CMK (cell line): Measurements from ENCODE around the gene GRIA4.

Experiments
- DNase-seq: peaks from one replicate; pipeline ENCODE4 v3.0.0-alpha.2; 2010; ENCODE audit warnings: low read depth

The GRIA4 gene

DNA sequence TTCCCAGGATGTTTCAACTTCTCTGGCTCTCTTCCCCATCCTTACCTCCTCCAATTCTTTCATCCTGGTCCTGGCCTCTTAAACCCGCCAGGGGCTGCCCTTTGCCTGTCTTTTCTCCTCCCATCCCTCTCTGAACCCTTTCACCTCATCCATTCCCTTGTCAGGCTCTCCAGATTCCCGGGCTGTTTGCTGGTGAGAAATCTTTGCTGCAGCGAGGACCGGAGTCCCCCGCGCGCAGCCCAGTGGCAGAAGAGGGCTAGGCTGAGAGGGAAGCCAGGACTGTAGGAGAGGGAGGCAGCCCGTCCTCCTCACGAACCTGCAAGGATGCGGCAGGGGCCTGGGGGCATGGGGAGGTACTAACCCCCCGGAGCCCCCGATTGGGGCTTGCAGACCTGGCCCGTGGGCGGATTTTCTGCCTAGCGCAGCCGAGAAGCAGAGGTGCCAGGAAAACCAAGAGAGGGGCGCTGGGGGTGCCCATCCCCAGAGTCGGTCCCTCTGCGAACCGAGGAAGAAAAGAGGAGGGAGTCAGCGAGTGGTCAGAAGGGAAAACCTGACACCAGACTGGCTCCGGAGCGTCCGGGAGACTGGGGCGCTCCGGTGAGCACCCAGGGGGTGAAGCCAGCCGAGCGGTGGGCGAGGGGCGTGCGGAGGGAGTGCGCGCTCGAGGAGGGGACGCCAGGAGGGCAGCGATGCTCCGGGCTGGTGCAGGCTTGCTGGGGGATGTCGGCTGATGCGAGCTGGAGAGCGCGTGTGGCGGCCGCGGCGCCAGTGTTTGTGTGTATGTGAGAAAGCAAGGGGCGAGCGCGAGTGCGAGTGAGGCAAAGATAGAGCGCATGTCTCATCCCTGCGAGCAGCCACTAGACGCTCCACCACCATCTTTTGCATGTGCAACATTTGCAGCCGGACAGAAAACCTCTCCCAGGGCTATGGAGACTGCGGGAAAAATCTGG, at the start of gene GRIA4:
Gene GRIA4, plus strand, starts transcription at position 242 of the 950 bp plus-strand sequence. CDS start 925 bp downstream, outside the sequence.
- no peak for DNase-seq

DNA sequence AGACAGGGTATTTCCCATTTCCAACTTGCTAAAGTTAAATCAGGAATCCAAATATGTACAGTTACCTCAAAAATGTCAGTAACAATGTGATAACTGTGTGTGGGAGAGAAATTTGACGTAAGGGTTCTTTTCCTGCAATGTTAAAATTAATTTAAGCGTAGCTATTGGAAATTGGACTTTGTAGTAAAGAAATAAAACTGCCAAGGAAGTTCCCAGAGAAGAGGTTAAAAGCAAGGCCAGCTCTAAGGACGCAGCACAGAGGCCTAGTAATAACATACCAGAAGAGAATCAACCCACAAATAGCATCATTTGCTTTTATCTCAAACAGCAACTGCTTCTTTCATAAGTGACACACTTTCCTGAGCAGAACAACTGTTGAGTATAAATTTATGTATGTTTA, 36.8 kb upstream of the GRIA4 start:
- no peak for DNase-seq

DNA sequence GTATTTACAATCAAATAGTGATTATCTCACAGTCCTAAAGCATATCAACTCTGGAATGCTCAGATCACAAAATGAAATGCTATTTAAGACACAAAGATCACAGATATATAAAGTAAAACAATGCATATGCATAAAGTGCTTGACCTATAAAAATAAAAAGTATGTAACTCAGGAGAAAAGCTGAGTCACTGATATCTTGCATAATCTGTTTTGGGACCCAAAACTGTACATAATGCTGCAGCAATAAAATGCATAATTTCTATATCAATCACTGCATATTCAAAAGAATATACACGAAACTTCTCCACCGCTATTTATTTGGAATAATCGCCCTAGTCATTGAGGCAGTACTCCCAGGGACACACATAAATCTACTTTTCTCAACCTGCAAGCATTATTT, 34.9 kb upstream of the GRIA4 start:
- no peak for DNase-seq

DNA sequence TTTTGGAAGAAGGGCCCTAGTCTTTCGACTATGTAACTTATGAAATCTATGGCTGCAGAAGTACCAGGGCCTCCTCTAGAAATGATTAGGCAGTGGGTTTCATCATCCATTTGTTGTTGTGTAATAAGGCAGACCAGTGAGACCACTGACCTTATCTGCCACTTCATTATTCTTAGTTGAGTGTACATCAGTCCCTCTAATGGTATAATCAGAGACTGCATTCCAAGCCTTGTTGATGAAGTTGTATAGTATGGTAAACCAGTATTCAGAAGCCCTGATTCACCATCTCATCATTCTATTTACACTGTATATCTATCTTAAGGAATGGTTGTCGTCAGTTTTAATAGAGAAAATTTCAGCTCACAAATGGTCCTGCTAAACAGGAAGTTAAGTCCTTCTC, 32.2 kb upstream of the GRIA4 start:
- DNase-seq, result no peak

DNA sequence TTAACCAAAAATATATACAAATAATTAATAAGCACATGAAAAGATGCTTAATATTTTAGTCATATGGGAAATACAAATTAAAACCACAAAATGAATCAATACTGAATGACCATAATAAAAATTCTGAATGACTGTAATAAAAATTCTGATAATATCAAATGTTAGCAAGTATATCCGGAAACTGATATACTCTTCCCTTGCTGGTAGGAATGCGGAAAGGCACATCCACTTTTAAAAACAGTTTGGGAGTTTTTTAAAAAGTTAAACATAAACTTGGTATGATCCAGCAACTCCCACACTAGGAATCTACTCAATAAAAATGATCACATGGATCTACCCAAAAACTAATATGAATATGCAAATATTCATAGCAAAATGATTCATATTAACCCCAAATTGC, 30.8 kb upstream of the GRIA4 start:
- DNase-seq, result no peak

DNA sequence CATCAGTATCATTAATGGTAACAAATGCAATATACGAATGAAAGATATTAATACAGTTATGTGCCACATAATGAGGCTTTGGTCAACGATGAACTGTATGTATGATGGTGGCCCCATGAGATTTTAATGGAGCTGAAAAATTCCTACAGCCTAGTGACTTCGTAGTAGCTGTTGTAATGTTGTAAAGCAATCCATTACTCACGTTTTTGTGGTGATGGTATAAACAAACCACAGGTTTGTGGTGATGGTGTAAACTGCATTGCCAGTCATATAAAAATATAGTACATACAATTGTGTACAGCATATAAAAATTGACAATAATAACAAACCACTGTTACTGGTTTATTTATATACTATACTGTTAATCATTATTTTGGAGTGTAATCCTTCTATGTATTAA, 27.4 kb upstream of the GRIA4 start:
- DNase-seq, result no peak

DNA sequence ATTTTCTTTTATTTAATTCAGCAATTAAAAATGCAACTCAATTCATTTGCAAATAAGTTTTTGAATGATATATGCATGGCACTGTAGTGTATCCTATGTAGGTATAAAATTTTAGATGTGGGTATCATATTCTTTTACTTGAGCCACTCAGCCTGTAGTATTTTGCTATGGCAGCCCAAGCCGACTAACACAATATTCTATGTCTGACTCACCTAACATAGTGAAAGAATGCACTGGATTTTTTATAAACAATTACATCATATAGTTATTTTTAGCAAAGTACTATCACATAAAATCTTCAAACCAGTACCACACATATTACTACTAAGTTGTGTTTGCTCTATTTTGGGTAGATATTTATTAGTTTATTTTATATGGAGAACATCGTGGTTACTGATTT, 21.9 kb upstream of the GRIA4 start:
- DNase-seq, result no peak

DNA sequence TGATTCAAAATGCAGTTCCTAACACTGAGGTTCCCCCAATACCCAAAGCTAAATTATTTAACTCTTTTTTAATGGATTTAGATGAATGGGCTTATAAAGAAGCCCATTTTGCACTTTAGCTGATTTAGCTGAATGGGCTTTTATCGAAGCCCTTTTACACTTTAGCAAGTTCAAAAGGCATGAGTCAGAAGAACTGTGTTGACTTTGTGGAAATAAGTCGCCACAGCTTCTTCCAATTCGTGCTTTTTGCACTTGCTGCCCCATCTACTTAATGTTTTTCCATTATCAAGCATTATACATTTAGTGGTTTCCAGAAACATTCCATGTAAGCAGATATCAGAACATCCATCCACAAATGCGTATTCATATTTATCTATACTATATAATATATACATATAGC, 20.5 kb upstream of the GRIA4 start:
- no peak for DNase-seq

DNA sequence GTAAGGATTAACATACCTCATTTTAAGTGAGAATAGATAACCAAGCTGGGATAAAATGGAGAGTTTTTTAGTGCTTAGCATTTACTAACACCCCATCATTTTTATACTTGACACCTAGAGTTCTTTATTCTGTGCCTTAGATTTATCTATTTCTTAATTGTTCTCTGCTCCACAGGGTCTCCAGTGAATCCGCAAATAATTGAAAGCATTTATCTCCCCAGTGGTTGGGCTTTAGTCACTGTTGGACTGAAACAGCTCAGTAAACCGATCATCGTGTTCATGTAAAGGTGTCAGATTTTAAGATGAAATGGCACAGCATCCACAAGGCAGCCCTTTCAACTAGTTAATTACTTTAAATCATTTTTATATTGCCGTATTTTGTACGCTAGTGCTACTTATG, 17.8 kb upstream of the GRIA4 start:
- no peak for DNase-seq

DNA sequence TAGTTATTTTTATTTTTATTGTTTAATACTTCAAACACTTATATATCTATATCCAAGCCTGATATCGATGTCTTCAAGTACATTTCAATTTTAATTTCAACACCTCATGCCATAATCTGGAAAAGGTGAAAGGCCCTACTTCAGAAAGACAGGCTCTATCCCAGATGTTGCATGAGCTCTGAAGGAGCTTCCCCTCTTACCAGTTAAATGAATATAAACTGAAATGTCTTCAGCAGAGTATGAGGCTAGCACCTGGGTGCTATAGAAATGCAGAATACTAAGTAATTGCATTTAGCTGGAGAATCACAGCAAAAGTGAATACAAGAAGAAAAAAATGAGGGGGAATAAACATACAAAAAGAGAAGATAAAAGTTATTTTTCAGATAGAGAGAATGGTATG, 11.5 kb upstream of the GRIA4 start:
- no peak for DNase-seq

DNA sequence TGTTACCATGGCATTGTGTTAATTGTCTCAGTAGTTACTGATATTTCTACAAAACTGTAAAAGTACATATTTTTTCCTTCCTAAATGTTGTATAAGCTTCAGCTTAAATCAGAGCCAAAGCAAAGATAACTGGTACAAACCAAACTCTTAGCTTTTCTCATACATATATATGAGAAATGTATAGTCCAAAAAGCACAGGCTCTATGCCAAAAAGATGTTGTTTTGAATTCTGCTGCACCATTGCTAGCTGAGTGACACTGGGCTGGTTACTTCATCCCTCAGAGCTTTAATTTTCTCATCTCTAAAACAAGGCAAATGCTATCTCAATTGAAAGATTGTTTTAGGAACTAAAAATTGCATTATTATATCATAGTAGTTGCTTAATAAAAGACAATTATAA, 6.7 kb upstream of the GRIA4 start:
- no peak for DNase-seq

DNA sequence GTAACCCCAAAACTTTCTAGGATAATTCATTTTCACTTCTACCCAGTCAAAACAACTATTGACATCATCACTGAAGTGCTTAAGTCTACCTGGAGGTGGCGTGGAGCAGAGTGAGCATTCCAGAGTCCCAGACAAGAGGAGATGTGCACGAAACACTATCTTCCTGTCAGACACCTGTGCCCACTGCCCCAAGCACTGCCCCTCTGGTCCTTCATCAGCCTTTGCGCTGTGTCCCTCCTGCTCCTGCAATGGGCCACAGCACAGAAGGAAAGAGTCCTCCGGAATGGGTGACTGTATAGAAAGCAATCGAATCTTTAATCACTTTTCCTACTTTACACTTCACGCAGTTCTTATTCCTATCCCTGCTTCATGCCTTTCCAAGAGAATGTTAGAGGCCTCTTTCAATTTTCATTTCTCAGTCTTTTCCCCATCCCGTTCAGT, 512 bp upstream of the GRIA4 start:
- DNase-seq, result no peak

DNA sequence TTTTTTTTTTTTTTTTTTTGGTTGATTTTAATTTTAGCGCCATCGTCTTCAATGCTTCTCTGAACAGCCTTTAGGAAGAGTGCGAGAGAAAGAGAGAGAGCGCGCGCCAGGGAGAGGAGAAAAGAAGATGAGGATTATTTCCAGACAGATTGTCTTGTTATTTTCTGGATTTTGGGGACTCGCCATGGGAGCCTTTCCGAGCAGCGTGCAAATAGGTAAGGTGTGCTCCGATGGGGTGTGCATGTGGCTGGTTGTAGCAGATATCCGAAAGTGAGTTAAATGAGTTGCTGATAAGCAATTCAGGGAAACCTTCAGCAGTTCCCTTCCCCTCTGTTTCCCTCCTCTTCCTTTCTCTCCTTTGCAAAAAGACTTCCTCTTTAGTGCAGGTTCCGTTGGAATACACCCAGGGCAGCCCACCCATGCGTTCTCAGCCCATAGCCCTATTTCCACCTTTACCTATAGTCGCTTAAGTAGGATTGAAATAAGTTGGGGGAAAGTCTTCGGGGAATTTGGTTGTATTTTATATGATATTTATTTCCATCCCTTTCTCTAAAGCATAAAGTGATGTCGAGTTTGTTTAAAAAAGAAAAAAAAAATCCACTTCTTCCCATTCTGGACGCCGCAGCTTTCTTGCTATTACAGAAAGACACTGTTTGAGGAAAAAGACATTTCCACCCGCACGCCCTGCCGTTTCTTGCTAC, 1.1 kb downstream of the GRIA4 start:
- DNase-seq, result no peak

DNA sequence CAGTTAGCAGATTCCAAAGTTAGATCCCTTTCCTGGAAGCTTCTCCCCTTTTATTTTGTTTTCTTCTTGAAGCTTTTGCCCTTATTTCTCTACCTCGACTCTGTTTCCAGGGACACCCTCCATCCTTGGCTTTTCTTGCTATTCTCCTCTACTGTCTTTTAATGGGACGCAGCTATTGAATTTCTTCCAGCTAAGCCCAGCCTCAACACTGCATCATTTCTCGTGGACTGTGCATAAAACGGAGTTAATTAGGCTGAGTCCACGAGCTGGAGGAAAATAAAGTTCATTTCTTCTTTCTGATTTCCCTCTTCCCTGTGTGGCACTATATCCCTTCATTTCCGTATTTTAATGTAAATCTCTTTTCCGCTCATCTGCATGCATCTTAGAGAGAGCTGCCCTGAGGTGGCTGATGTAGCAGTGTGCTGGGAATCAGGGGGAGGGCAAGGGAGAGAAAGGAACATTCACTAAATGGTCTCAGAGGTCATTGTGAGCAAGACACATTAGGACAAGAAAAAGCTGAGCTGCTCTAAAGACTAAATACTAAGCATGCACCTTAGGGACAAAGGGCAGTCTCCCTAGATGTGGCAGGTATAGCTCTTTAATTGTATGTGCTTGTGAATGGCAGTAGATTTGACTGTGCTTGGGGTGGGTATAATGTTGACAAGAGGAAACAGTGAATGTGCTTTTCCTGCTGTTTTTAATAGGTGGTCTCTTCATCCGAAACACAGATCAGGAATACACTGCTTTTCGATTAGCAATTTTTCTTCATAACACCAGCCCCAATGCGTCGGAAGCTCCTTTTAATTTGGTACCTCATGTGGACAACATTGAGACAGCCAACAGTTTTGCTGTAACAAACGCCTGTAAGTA, 1.9 kb downstream of the GRIA4 start:
- DNase-seq, result no peak

DNA sequence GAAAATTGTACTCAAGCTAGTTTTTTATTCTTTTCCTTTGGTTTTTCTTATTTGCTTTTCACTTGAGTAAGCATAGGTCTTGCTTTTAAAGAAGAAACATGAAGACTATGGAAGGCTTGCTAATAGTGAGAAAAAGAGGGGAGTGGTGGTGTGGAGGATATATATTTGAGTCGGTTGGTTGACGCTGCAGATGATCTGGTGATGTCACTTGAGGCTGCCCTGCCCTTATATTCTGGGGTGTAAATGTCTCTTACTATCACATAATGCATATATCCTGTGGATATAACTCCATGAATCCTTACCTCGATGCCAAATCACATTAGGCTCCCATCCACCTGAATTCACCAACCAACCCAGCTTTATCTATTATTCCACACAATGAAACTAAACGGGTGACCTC, 2.9 kb downstream of the GRIA4 start:
- no peak for DNase-seq

DNA sequence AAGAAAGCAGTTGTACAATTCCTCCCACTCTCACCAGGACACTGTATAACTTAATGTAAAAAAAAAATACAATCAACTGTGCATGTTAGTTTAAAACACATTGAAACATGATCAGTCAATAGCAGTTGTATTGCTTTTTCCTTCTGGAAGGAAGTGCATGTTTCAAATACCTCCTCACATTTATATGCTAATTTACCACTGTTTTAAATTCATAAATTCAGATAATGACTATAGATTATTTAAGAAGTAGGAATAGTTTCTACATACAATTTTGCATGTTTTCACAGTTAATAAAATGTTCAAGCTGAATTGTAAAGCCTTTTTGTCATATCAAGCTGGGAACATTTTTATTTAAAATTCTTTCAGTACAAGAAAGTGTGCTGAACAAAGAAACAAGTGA, 3.3 kb downstream of the GRIA4 start:
- DNase-seq, result no peak

DNA sequence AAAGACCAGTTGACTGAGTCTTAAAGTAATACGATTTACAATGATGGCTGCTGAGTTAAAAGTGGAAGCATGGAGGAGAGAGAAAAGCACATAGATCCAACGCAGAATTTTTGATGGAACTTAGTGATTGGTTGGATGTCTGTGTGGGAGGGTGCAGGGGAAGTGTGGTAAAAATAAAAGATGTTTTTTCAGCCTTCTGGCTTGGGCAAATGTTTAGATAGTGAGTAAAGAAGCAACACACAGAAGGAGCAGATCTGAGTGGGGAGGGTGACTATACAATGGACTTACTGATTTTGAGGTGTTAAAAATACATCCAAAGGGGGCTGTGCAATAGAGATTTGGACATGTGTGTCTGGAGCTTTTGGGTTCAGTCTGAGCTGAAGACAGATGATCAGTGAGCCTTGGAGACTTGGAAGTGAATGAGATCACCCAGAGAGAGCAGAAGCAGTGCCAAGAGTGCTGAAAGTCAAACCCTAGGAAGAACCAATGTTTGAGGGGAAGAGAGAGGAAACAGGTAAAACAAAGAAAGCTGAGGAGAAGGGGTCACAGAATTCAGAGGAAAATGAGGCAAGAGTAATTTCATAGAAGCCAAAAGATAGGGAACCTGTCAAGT, 8.6 kb downstream of the GRIA4 start:
- no peak for DNase-seq

DNA sequence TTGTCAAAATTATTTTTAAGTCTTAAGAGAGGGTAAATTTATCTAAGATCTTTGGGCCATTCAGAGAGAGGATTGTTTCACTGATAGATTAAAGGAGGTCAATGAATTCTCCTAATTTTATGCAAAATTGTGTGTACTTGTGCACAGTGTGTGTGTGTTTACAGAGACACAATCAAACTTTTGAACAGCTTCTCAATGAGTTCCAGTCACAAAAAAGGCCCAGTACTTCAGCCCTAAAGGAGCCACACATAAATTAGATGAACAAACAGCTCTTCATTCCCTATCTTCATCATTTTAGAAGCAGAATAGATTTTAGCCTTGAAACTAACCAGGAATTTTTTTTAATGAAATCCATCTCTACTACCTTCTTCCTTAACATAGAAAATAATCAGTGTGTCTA, 9.7 kb downstream of the GRIA4 start:
- no peak for DNase-seq

DNA sequence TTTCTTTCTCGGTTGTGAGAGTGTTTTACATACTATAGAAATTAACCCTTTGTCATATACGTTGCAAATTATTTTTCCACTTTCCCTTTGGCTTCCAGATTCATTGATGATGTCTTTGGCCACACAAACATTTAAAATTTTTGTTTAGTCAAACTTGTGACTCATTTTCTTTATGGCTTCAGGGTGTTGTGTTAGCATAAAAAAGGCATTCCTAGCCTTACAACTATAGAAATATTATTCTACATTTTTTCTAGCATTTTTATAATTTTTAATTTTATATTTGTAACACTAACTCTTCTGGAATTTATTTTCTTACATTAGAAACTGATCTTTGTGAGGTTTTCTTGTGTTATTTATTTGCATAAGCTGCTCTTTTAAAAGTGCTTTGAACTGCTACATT, 12.1 kb downstream of the GRIA4 start:
- no peak for DNase-seq

DNA sequence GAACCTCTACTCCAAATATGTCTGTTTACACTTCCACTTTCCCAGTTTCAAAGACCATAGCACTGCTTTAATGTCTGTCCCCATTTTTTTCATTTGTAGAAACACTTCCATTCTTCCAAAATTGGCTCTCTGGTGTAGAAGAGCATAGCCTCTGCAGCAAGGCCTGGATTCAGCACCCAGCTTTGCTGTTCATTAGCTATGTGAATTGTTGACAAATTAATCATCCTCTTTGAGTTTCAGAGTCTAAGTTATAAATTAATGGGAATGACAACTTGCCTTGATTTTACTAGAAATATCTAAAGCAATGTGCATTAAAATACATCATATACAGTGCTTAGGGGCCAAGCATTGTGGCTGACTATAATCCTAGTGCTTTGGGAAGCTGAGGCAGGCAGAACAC, 22.4 kb downstream of the GRIA4 start:
- no peak for DNase-seq

DNA sequence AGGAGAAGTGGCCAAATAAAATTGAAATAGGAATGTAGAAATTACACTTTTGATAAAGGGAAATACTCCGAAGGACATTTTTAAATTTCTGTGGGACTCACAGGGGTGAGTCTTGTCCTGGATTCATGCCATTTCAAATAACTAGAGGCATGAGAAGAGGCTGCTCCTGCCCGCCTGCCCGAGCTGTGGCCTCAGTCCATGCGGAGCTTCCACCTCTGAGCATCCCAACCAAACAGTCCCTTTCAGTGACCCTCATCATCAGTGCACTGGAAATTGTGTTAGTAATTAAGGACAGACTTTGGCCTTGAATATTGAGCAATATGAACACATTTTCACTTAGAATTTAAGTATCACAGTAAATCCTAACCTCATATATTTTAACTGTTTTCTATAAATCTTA, 25.6 kb downstream of the GRIA4 start:
- no peak for DNase-seq

DNA sequence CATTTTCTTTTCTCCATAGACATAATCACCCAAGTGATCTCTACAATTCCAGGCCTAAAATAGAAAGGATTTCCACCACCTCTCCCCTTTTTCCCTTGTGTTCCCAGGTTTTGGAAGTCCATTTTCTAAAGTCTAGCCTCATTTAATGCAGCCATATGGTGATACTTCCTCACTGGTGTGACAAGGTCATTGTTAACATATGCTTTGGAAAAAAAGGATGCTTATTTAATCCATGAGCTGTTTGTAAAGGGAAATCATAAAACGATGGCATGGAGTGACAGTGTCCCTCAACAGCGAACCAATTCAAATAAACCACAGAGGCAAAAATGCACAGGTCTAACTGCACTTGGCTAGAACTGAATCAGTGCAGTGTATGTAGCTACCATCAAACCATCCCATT, 26.6 kb downstream of the GRIA4 start:
- DNase-seq, result no peak
